Trophoblast cell (in vitro differentiated cells and primary cell): Measurements from ENCODE around the gene LIN7B.

Source experiments
- DNase-seq, 2 donors: peaks; one replicate each; pipeline ENCODE4 v3.0.0-alpha.2; 2016
- H2AFZ ChIP-seq: 2 replicates; pipeline ENCODE4 v1.6.1; 2013; ENCODE audit warnings: low read length, moderate library complexity, mild to moderate bottlenecking; ENCODE audit not compliant: insufficient read depth, poor library complexity
- H2AK5ac ChIP-seq: 2 replicates; pipeline ENCODE4 v1.6.1; 2013; ENCODE audit warnings: mild to moderate bottlenecking, low read length
- H2BK120ac ChIP-seq: 2 replicates; pipeline ENCODE4 v1.6.1; 2013; ENCODE audit warnings: low read length, mild to moderate bottlenecking, moderate library complexity; ENCODE audit not compliant: insufficient read depth, poor library complexity
- H2BK12ac ChIP-seq: 2 replicates; pipeline ENCODE4 v1.6.1; 2013; ENCODE audit warnings: mild to moderate bottlenecking, low read length, moderate library complexity
- H2BK5ac ChIP-seq: 2 replicates; pipeline ENCODE4 v1.6.1; 2013; ENCODE audit warnings: low read length, low read depth, moderate library complexity, mild to moderate bottlenecking; ENCODE audit not compliant: poor library complexity
- H3K14ac ChIP-seq: 2 replicates; pipeline ENCODE4 v1.6.1; 2013; ENCODE audit warnings: mild to moderate bottlenecking, low read length
- H3K18ac ChIP-seq: 2 replicates; pipeline ENCODE4 v1.6.1; 2013; ENCODE audit warnings: mild to moderate bottlenecking, low read length
- H3K23ac ChIP-seq: 2 replicates; pipeline ENCODE4 v1.6.1; 2013; ENCODE audit warnings: low read length
- H3K27ac ChIP-seq: 2 replicates; pipeline ENCODE4 v1.5.1; 2013; ENCODE audit warnings: low read depth, mild to moderate bottlenecking, inconsistent platforms, low read length, moderate library complexity
- H3K27me3 ChIP-seq: 2 replicates; pipeline ENCODE4 v1.6.1; 2013; ENCODE audit warnings: inconsistent platforms, mild to moderate bottlenecking, low read length, moderate library complexity; ENCODE audit not compliant: insufficient read depth
- H3K36me3 ChIP-seq, 2 experiments: 1 replicate in 1 of 2; 2 replicates in 1 of 2; pipeline ENCODE4 v1.6.1; 2013; ENCODE audit warnings: low read length in 2 of 2, mild to moderate bottlenecking in 2 of 2, moderate library complexity in 1 of 2; ENCODE audit not compliant: insufficient read depth in 2 of 2, control insufficient read depth in 1 of 2
- H3K4ac ChIP-seq: 2 replicates; pipeline ENCODE4 v1.6.1; 2013; ENCODE audit warnings: low read depth, mild to moderate bottlenecking, low read length, moderate library complexity
- H3K4me1 ChIP-seq, 2 experiments: 1 replicate in 1 of 2; 2 replicates in 1 of 2; pipeline ENCODE4 v1.6.1; 2013; ENCODE audit warnings: low read length in 2 of 2, mild to moderate bottlenecking in 2 of 2, moderate library complexity in 1 of 2; ENCODE audit not compliant: insufficient read depth in 2 of 2, control insufficient read depth in 1 of 2
- H3K4me2 ChIP-seq: 2 replicates; pipeline ENCODE4 v1.6.1; 2013; ENCODE audit warnings: inconsistent platforms, mild to moderate bottlenecking, low read length, moderate library complexity
- H3K4me3 ChIP-seq: 2 replicates; pipeline ENCODE4 v1.5.1; 2013; ENCODE audit warnings: mild to moderate bottlenecking, low read depth, low read length, inconsistent platforms
- H3K79me1 ChIP-seq: one replicate; pipeline ENCODE4 v1.6.1; 2013; ENCODE audit warnings: low read length
- H3K79me2 ChIP-seq: 2 replicates; pipeline ENCODE4 v1.6.1; 2013; ENCODE audit warnings: low read length, mild to moderate bottlenecking; ENCODE audit not compliant: control insufficient read depth, insufficient read depth, poor library complexity
- H3K9ac ChIP-seq: 2 replicates; pipeline ENCODE4 v1.6.1; 2013; ENCODE audit warnings: mild to moderate bottlenecking, low read length
- H3K9me3 ChIP-seq: 2 replicates; pipeline ENCODE4 v1.6.1; 2013; ENCODE audit warnings: low read depth, mild to moderate bottlenecking, control low read depth, inconsistent platforms, low read length; ENCODE audit not compliant: insufficient read depth
- H4K12ac ChIP-seq: 2 replicates; pipeline ENCODE4 v1.6.1; 2013; ENCODE audit warnings: low read depth, mild to moderate bottlenecking, low read length, moderate library complexity
- H4K8ac ChIP-seq: 2 replicates; pipeline ENCODE4 v1.6.1; 2013; ENCODE audit warnings: low read depth, mild to moderate bottlenecking, low read length, moderate library complexity
- H4K91ac ChIP-seq: one replicate; pipeline ENCODE4 v1.6.1; 2013; ENCODE audit warnings: low read depth, mild to moderate bottlenecking, low read length, moderate library complexity
- WGBS: extraction: QIAGEN DNeasy Blood & Tissue Kit; methylation state at CpG from one replicate; pipeline ENCODE4 v1.1.7; 2013; ENCODE audit warnings: missing lambda C conversion rate; ENCODE audit not compliant: insufficient read length, insufficient coverage; ENCODE audit errors: extremely low coverage; 5-methylcytosine and 5-hydroxymethylcytosine counted together

LIN7B gene

GRCh38 chr19:49084206-49085019 lies 29.8 kb upstream of the LIN7B start:
- 100% methylated on average over 1 of the region's 26 CpGs for WGBS
- no peak overlapping the region for H2BK5ac ChIP-seq
- peak in 1 of 2 donors; percentile 40 for DNase-seq
- H3K79me2 ChIP-seq: peaks cover 19% of the 10 kb centered on the region
- no peak overlapping the region for H2AK5ac ChIP-seq
- H4K91ac ChIP-seq: peak overlapping the region; percentile 87
- H3K36me3 ChIP-seq: peaks cover 21 to 24% of the 10 kb centered on the region in 2 experiments
- no peak overlapping the region for H2BK12ac ChIP-seq
- H4K8ac ChIP-seq: peak overlapping the region; percentile 99
- peak overlapping the region; percentile 79 for H4K12ac ChIP-seq
- H3K4me2 ChIP-seq: peak overlapping the region; percentile 70
- H3K9ac ChIP-seq: peak overlapping the region; percentile 82
- no peak overlapping the region for H3K27ac ChIP-seq
- peaks cover 8% of the 10 kb centered on the region for H3K79me1 ChIP-seq
- H3K4ac ChIP-seq: peak overlapping the region; percentile 64
- H3K23ac ChIP-seq: no peak overlapping the region
- H2BK120ac ChIP-seq: no peak overlapping the region
- peaks cover 2% of the 10 kb centered on the region for H3K27me3 ChIP-seq
- no peak overlapping the region for H3K18ac ChIP-seq
- no peak overlapping the region for H3K4me3 ChIP-seq
- H3K14ac ChIP-seq: peak overlapping the region; percentile 87
- peak overlapping the region; percentile 90 for H2AFZ ChIP-seq
- H3K4me1 ChIP-seq: peaks cover 6 to 8% of the 10 kb centered on the region in 2 experiments
- no peaks in the 10 kb centered on the region for H3K9me3 ChIP-seq

DNA sequence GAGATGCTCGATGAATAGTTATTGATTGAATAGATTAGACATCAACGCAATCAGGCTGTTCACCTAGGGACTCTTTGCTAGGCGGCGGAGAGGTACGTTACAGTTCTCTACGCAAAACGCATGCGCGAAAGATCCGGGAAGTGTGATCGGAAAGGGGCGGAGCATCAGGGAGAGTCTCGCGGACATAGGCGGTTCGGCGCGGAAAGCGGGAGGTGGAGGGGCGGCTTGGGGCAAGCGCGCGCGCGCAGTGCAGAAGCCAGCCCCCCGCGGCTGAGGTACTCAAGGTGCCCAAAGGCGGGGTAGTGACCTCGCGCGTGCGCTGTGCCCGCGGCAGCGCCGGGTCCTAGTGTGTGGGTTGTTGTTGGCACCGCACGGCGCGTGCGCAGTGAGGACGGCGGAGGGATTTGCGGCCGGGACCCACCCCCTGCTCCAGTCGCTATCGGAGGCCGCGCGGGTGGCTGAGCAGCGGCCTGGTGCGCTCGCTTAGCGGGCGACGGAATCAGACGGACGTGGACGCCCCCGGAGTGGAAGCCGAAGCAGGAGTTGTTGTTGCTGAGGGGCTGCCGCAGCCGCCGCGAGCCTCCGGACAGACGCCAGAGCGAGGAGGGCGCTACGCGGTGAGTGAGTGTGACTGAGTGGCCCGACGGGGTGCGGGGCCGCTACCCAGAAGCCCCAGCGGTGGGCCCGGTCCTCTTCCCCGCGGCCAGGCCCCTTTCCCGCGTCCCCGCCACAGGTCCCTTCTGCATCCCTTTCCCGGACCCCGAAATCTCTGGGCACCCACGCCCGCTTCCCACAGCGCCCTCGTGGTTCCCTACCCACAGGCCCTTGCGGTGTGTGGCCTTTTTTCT lies 28.9 kb upstream of the LIN7B start, which contains the start of gene SNRNP70:
Gene SNRNP70 (plus strand): TSS at position 432 of the 848 bp plus-strand sequence. CDS start 964 bp downstream, outside the sequence.
- Histone ChIP-seq H2BK12ac (no peak within 1 kb of the TSS), H3K79me2 (peaks cover 19% of the 10 kb centered on the region), H3K9me3 (no peaks in the 10 kb centered on the region), H3K23ac (no peak within 1 kb of the TSS), H2AFZ (peak within 1 kb of the TSS; percentile 98), H3K27me3 (peaks cover 2% of the 10 kb centered on the region), H2AK5ac (peak within 1 kb of the TSS; percentile 81), H3K27ac (peak within 1 kb of the TSS; percentile 89), H3K18ac (peak within 1 kb of the TSS; percentile 100), H3K4me2 (peak within 1 kb of the TSS; percentile 87), H4K12ac (peak within 1 kb of the TSS; percentile 99), H3K9ac (peak within 1 kb of the TSS; percentile 100), H3K79me1 (peaks cover 8% of the 10 kb centered on the region), H2BK120ac (peak within 1 kb of the TSS; percentile 77), H3K36me3 (peaks cover 26 to 30% of the 10 kb centered on the region in 2 experiments), H4K8ac (peak within 1 kb of the TSS; percentile 100), H3K4ac (peak within 1 kb of the TSS; percentile 95), H4K91ac (peak within 1 kb of the TSS; percentile 90), H2BK5ac (peak within 1 kb of the TSS; percentile 95), H3K4me1 (peaks cover 6 to 8% of the 10 kb centered on the region in 2 experiments), H3K14ac (peak within 1 kb of the TSS; percentile 99), H3K4me3 (peak within 1 kb of the TSS; percentile 98)
- DNase-seq: peak; percentile 100
- no CpG with 5 or more reads among the region's 89 CpGs for WGBS

- Histone ChIP-seq H3K4me2 (peak overlapping the region; percentile 87), H3K18ac (peak overlapping the region; percentile 100), H2AK5ac (peak overlapping the region; percentile 81), H3K36me3 (peaks cover 32 to 35% of the 10 kb centered on the region in 2 experiments), H2BK120ac (peak overlapping the region; percentile 77), H3K23ac (no peak overlapping the region), H2AFZ (peak overlapping the region; percentile 98), H4K12ac (peak overlapping the region; percentile 99), H3K4me1 (peaks cover 6 to 8% of the 10 kb centered on the region in 2 experiments), H3K9me3 (no peaks in the 10 kb centered on the region), H3K4me3 (peak overlapping the region; percentile 98), H3K27me3 (peaks cover 2% of the 10 kb centered on the region), H2BK5ac (peak overlapping the region; percentile 95), H3K27ac (peak overlapping the region; percentile 89), H4K8ac (peak overlapping the region; percentile 100), H3K4ac (peak overlapping the region; percentile 95), H3K79me2 (peaks cover 19% of the 10 kb centered on the region), H3K9ac (peak overlapping the region; percentile 100), H4K91ac (peak overlapping the region; percentile 90), H2BK12ac (no peak overlapping the region), H3K14ac (peak overlapping the region; percentile 99), H3K79me1 (peaks cover 8% of the 10 kb centered on the region)
- DNase-seq: no peak
- WGBS: no CpG with 5 or more reads among the region's 14 CpGs
These were observed 28.3 kb upstream of the LIN7B start for GRCh38 chr19:49085868-49086232.

DNA sequence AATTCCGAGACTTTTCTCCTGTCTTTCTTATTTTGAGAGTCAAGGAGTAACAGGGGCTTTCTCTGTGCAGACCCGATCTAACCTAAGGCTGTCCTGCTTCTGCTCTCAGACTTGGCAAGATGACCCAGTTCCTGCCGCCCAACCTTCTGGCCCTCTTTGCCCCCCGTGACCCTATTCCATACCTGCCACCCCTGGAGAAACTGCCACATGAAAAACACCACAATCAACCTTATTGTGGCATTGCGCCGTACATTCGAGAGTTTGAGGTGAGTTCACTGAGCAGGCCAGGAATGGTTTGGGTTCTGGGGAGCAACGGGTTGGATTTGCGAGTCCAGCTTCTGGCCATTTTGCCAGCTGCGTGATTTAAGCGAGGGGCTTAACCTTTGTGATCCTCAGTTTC lies 27.9 kb upstream of the LIN7B start:
- Histone ChIP-seq H3K36me3 (peaks cover 36 to 39% of the 10 kb centered on the region in 2 experiments), H3K79me2 (peaks cover 19% of the 10 kb centered on the region), H3K79me1 (peaks cover 8% of the 10 kb centered on the region), H2AK5ac (no peak overlapping the region), H4K91ac (no peak overlapping the region), H3K9me3 (no peaks in the 10 kb centered on the region), H3K18ac (no peak overlapping the region), H3K4me3 (peak overlapping the region; percentile 98), H2AFZ (no peak overlapping the region), H3K4me2 (peak overlapping the region; percentile 87), H2BK5ac (no peak overlapping the region), H2BK120ac (peak overlapping the region; percentile 50), H3K4me1 (peaks cover 6 to 8% of the 10 kb centered on the region in 2 experiments), H2BK12ac (no peak overlapping the region), H4K12ac (no peak overlapping the region), H3K4ac (peak overlapping the region; percentile 95), H3K27ac (no peak overlapping the region), H3K14ac (no peak overlapping the region), H3K23ac (no peak overlapping the region), H4K8ac (no peak overlapping the region), H3K9ac (peak overlapping the region; percentile 100), H3K27me3 (peaks cover 2% of the 10 kb centered on the region)
- no peak for DNase-seq
- WGBS: no CpG with 5 or more reads among the region's 11 CpGs
